OCI-LY7 (cell line): ENCODE results near the gene KCNE1.
"Not testable (repeated sequence)": the region's sequence is repeated elsewhere in the genome, so short reads cannot be mapped to it uniquely, and the experiment has no call there.

Experiments used
- CTCF ChIP-seq: fragments of 200-600 bp; sonication (generic); conservative IDR thresholded peaks from 2 replicates; pipeline ENCODE4 v1.5.1; 2014; ENCODE audit warnings: mild to moderate bottlenecking, antibody characterized with exemption, low read length, moderate library complexity, mixed read lengths
- EZH2phosphoT487 ChIP-seq: fragments of 200-600 bp; sonication (generic); IDR thresholded peaks from 2 replicates; pipeline ENCODE4 v1.6.1; 2018; ENCODE audit warnings: low read depth, borderline replicate concordance, mild to moderate bottlenecking, mixed run types, antibody characterized with exemption, low read length, moderate library complexity, mixed read lengths

DNA sequence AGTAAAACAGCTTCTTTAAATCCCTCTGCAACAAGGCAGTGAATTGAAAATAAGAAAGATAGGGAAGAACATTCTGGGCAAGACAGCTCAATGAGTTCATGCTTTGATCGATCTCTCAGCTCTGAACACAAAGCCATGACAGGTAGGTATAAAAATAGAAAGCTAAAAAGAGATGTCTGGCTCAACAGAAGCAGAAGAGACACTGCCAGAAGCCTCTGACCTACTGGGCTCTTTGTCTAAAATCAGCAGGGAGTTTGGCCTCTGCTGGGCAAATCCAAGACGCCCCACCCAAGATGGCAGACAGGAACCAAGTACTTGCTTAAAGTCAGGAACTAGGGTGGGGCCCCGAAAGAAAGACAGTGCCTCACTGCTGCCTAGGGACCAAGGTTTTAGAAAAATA lies 44.7 kb downstream of the KCNE1 start:
- not testable (repeated sequence) for TF ChIP-seq CTCF, EZH2phosphoT487
